Colon (tissue), 2 donors: ENCODE data around the gene DMRTC2.
"Not testable (repeated sequence)": the region's sequence is repeated elsewhere in the genome, so short reads cannot be mapped to it uniquely, and the experiment has no call there.

ENCODE experiments used
- FAIRE-seq: peaks from 2 replicates; lab custom pipeline; 2012; peaks lifted over from hg19 to GRCh38; lab: Jason Lieb, UNC
- donor health status: control.
- donor health status: control.

Gene DMRTC2

DNA sequence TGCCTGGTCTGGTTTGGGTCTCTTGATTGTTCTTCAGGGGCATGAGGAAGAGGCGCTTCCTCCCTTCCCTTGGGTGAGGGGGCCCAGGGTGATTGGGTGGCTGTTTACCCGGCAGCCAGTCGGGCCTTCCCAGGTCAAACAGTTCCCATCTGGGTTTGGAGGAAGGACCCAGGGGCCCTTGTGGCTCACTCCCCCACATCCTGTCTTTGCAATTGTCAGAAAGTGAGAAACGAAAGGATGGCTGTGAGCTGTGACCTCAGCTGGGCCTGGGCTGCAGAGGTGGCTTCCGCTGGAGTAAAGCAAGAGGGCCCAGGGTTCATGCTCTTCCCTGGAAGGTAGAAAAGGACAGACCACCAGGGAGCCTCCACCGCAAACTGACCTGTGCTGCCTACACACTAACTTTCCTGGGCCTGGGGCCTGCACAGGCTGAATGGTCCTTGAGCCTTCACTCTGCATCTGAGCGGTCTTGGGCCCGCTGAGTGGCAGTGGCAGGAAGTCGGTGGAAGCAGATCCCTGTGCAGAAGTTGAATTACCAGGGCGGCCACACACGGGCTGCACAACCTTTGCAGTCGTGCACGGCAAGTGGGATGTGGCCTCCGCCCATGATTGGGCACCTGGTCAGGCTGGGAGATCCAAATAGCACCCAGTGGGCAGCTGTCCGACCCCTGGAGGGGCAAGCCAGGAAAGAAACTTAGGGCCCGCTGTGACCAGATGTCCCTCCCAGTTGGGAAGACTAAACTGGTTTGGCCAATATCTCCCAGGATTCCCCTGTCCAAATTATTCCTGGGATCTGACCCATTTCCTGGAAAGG lies 26.9 kb downstream of the DMRTC2 start:
- no peak for FAIRE-seq

DNA sequence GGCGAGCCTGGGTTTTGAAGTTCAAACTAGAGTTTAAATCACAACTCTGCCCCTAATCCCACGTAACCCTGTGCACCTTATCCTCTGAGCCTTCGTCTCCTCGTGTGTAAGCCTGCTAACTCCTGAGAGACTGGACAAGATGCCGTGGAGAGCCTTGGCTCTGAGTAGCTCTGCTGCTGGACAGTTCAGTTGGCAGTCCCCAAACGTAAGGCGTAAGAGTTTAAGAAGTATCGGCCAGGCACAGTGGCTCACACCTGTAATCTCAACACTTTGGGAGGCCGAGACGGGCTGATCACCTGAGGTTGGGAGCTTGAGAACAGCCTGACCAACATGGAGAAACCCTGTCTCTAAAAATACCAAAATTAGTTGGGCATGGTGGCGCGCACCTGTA lies 27.5 kb downstream of the DMRTC2 start:
- no peak for FAIRE-seq

DNA sequence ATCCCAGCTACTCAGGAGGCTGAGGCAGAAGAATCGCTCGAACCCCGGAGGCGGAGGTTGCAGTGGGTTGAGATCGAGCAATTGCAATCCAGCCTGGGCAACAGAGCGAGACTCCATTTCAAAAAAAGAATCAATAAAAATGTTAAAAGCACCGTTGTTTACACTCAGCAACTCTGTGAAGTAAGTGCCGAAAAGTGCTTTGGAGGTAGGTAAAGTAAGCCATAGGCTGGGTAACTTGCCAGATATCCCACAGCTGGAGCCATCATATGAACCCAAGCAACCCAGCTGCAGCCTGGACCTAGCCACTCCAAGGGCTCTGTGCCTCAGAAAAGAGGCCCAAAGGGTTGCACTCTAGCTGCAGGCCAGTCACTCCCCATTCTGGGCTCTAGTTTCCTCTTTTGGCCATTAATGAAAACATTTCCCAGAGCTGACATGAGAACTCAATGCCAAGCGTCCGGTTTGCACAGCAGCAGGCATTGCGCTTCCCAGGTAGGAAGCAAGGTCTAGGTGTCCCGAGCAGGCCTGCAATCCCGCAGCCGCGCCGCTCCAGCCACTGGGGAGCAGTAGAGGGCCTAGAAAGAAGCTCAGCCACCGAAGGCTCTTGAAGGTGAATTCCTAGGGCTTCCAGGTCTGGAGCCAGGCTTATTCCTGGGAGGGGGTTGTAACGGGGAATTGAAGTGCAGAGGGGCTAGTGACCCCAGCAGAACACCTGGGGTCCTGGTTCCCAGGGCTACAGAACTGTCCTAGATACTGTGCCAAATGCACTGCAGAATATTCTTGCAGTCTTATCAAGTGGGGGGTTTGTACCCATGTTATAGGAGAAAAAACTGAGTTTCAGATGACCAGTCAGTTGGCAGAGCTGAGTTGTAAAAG lies 28.2 kb downstream of the DMRTC2 start:
- no peak for FAIRE-seq

DNA sequence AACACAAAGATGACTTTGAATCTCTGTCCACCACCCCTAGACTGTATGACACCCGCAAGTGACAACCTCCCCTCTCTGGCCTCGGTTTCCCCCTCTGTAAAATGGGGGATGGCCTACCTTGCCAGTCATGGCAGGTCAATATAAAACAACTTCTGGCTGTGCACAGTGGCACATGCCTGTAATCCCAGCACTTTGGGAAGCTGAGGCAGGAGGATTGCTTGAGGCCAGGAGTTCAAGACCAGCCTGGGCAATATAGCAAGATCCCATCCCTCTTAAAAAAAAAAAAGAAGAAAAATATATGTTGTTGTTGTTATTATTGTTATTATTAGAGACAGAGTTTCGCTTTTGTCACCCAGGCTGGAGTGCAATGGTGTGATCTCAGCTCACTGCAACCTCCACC lies 31.1 kb downstream of the DMRTC2 start:
- not testable (repeated sequence) for FAIRE-seq

DNA sequence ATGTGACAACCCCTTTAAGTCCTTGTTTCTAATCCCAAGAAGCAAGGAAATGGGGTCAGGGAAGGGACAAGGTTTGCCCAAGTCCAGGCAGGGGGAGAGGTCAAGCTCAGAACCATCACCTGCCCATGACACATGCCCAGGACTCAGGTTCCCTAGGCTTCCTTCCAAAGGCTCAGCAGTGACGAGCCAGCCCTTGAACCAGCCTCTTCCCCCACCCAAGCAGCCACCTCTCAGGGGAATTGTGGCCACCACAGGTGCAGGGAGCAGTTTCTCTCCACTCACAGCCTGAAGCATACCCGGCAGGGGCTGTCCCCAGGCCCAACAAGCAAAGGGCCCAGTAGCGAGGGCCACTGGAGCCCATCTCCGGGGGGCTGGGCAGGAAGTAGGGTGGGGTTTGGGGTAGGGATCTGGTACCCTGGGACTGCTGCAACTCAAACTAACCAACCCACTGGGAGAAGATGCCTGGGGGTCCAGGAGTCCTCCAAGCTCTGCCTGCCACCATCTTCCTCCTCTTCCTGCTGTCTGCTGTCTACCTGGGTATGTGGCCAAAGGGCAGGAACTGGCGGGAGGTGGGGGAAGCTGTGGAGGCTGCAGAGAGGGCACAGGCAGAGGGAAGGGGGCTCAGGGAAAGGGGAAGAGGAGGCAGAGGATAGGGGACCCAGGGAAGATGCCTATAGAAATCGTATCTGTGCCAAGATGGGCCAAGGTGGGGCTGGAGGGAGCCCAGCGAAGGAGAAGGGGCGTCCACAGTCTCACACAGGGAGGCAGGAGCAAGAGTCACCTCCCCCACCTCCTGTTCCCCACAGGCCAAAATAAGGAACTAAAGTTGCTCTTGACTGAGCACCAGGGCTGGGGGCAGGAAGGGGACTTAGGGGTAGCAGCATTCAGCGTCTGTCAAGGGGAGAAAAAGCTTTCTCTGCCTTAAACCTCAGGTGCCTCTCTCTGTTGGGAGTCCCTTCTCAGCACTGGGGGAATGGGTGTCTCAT lies 32.3 kb downstream of the DMRTC2 start, which contains the start of gene CD79A:
CD79A (plus strand) TSS at position 433 of the 986 bp plus-strand sequence; CDS start at position 459, 26 bp downstream.
- FAIRE-seq, result no peak

DNA sequence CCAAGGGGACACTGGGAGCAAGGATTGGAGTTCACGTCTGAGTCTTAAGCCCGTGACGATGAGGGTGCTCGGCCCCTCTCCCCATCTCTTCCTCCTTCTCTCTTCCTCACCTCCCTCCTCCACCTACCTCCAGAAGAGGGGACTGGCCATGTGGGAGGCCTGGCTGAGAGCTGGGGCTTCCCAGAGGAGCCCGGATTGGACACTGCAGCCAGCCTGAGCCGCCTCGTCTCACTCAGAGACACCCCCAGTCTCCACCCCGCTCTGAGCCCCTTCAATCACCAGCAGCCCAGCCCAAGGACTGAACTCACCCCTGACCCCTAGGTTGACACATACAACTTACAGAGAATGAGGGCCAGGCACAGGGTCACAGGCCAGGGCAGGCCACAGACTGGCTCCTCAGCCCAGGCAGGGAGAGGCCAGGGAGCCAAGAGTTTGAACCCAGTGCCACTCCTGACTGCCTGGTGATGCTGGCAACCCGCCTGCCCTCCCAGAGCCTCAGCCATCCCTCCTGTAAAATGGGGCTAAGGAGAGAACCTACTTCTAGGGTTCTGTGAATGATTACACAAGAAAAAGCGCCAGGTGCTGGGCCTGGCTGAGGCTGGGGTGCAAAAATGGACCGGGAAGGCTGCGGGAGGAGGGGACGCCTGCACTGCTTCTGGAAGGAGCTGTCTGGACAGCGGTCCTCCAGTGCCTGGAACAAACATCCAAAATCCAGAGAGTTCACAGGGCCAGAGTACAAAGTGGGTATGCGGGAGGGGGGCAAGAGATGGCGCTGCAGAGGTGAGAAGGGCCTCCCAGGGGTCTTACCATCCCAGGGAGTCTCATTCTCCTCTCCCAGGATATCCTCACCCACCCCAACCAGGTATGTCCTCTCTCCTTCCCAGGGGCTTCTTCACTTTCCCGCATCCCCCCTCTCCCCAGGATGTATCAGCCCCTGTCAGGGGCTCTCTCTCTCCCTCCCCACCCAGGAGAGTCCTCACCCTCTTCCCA lies 33.4 kb downstream of the DMRTC2 start:
- no peak for FAIRE-seq

DNA sequence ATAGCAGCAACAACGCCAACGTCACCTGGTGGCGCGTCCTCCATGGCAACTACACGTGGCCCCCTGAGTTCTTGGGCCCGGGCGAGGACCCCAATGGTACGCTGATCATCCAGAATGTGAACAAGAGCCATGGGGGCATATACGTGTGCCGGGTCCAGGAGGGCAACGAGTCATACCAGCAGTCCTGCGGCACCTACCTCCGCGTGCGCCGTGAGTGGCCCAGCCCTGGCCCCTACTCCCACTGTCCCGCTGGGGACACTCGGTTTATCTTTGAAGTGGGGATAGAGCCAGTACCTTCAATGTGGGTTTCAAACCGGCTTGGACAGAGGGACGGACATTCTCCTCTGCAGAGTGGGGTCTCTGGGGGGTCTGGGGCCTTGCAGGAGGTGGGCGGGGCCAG lies 34.2 kb downstream of the DMRTC2 start:
- FAIRE-seq, result no peak

DNA sequence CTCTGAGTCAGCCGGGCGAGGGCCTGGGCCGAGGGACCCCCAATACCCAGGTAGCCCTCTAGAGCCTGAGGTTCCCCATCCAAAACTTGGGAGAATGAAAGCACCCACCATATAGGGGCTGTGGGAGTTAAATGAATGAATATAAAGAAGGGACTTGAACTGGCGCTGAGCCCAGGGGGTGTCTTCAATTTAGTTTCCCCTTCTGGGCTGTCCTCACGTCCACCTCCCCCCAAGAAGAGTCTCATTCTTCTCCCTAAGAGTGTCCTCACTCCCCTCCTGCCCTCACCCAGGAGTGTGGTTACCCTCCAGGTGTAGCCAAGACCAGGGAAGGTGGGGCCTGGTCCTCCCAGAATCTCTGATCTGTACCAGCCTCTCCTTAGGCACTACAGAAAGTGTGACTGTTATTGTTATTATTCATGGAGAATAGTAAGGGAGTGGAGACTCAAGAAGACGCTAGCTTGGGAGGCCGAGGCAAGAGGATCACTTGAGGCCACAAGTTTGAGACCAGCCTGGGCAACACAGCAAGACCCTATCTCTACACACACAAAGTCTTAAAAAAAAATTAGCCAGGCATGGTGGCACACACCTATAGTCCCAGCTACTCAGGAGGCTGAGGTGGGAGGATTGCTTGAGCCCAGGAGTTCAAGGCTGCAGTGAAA lies 35.0 kb downstream of the DMRTC2 start:
- no peak for FAIRE-seq

DNA sequence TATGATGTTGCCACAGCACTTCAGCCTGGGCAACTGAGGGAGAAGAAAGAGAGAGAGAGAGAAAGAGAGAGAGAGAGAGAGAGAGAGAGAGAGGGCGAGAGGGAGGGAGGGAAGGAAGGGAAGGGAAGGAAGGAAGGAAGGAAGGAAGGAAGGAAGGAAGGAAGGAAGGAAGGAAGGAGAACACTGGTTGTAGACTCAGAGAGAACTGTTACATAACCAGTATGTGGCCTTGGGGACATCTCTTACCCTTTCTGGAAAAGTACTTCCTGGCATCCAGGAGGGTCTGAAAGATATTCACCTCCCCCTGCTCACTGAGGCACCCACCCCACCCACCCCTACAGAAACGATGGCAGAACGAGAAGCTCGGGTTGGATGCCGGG lies 35.5 kb downstream of the DMRTC2 start:
- no peak for FAIRE-seq

DNA sequence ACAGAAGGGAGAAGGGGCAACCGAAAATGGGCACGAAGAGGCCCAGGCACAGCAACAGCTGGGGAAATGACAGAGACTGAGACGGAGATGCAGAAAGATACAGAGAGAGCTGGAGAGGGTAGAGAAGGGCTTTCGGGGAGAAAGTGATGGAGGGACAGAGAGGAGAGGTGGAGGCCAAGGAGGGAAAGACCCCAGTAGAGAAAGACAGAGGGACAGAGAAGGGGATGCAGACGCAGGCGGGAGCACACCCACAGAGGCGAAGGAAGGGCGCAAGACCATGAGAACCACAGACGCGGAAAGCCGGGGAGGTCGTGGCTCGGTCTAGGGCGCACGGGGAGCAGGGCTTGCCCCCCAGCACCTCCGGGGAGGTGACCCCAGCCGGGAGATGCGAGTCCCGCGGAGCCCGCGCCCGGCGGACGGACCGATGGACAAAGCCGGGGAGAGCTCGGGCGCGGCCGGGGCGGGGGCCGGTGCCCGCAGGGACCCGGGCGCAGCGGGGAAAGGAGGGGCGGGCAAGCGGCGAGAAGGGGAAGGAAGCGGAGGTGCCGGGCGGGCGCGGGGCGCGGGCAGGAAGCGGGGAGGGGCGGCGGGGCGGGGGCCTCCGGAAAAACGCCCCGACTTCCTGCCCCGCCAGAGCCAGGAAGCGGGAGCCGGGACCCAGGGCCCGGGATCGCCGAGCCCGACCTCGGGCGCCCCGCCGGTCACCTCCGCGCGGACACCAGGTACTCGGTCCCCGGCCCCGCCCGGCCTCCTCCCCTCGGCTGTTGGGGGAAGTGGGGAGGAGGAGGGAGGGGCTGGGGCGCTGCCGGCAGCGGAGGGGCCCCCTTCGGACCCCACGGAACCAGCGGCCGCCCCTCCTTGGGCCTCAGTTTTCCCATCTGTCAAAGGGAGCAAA lies 38.0 kb downstream of the DMRTC2 start, which contains the start of gene ARHGEF1:
ARHGEF1 (plus strand) TSS at position 617 of the 895 bp plus-strand sequence. CDS start 4,899 bp downstream, outside the sequence.
- FAIRE-seq, result no peak

DNA sequence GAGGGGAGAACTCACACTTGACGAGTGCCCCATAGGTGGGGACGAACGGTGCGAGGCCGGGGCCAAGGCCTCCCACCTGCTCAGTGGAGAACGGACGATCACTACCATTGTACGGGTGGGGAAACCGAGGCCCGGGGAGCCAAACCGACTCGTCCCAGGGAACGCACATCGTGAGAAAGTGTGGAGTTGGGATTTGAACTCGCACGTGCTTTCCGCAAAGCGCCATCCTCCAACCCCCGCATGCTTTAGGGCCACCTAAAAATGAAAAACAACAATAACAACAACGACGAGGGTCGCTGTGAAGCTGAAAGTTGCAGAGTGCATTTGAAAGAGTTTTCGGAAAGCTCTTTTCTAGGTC lies 38.6 kb downstream of the DMRTC2 start:
- no peak for FAIRE-seq

DNA sequence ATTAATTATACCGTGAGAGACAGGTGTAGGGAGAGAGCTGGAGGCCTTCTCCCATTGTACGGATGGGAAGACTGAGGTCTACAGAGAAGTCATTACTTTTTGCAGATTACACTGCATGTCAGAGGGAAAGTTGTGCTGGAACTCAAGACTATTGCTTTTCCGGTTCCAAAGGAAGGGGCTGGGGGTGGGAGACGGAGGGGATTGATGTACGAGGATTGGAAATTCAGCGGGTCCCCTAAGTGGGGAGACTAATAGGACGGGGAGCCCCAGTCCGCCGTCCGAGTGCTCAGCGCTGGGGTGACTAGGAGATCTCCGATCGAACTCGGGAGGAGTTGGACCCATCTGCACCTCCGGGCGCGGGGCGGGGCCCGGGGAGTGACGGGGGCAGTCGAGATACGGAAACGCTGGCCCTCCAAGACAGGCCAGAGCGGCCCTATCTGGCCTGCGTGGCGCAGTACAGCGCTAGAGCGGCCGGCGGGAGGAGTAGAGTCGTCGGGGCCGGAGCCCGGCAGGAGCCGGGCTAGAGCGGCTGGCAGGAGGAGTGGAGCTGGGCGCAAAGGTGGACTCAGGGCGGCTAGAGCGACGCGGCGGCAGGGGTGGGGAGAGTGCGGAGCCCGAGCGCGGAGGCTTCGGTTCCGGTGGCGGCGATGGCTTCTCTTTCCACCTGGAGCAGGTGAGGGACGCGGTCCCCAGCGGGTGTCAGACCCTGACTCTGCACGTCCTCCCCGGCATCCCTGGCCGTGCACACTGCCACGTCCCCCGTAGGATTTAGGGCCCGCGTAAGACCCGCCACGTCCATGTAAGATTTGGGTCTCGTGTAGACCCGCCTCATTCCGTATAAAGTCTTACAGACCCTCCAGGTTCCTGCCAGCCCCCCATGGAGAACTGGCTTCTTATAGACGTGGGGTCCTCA lies 39.2 kb downstream of the DMRTC2 start:
- FAIRE-seq, result peak; percentile 60

DNA sequence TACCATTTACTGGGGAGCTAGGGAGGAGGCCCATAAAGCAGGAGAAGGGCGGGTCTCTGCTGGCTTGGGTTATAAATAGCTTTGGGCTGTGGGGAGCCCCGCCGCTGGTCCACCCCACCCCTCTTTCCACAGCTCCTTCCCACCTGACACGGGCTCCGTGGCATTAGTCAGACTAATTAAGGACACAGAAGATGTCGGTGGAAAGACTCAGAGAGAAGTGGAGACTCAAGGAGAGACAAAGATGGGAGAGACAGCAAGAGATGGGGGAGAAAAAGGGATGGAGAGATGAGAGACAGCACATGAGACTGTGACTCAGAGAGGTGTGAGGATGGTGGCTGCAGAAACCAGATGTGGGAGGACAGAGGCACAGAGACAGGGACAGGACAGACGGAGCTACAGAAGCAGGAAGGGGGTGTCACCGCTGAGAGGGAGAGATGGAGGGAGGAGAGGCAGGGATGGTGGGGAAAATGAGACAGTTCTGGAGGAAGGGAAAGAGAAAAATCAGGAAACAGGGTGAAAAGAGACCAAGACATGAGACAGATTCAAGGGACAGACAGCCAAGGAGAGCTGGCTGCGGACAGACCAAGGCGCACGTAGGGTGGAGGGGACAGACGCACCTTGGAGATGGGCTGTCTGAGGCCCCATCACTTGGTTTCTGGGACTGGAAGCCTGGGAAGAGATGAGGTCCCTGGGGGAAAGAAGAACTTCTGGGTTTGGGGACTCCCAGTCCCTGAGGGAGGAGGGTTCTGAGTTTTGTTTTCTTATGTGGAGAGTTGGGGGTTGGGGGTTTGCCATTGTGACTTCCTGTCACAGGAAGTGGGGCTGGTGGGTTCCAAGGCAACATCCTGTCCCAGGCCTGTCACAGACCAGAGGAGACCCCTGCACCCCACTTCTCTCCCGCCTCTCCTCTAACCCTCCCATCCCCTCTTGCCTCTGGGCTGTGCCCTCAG lies 42.2 kb downstream of the DMRTC2 start:
- no peak for FAIRE-seq

DNA sequence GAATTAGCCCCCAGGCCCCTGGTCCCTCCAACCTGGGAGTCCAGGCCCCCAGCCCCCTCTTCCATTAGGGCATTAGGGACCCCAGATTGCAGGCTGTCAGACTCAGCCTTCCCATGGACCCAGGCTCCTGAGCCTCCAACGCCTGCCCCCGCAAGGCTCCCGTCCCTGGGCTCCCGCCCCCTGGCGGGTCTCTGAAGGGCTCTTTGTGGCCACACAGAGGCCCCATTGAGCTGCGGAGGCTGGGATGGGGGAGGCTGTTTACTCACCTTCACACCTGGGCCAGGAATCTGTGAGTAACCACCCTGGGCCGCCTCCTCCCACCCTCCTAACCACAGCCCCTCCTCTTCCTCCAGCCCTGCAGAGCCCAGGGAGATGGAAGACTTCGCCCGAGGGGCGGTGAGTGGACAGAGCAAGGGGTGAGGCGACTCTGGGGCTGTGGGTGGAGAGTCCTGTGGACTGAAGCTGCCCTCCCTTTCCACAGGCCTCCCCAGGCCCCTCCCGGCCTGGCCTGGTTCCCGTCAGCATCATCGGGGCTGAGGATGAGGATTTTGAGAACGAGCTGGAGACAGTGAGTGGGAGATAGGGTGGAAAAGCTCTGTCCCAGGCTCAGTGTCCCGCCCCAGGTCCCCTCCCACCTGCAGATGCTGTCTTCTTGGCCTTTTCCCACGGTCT lies 43.0 kb downstream of the DMRTC2 start:
- FAIRE-seq, result no peak

DNA sequence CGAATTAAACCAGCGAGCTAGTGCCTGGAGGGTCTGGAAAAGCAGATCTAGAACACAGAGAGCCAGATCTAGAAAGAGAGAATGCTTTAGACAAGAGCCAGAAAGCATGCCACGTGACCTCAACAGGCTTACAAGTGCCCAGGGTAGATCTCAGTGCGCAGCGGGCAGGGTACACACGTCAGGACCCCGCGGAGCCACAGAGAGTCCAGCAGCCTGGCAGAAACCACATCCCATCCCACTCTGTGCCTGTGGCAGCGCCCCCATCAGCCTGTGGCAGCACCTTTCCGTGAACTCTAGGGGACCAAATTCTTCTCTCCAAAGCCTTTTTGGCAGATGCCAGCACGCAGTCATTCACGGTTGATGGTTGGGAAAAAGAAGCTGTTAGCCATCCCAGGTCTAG lies 44.1 kb downstream of the DMRTC2 start:
- no peak for FAIRE-seq

DNA sequence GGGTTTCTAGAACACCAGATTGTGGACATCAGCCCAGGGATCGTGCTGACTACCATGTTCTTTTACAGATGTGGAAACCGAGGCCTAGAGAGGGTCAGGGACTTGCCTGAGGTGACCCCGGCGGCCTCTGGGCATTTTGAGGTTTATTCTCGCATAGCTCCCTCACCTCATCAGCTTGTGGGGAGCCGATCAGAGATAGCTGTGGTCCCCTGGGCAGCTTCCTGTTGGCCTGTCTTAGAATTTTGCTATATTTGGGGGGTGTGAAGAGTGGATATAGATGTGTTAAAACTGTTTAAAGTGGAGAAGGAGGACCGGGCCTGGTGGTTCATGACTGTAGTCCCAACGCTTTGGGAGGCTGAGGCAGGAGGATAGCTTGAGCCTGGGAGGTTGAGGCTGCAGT lies 45.1 kb downstream of the DMRTC2 start:
- FAIRE-seq, result no peak
